ENCODE results near the gene PAPPA2. TPM values are rescaled to one million over a fixed set of nuclear protein-coding genes. Genes with fewer than 3 reads are reported as not detected.

PAPPA2 gene
- total RNA-seq, 2 donors from 2014 or later: 1.3 TPM; not detected in 1

DNA sequence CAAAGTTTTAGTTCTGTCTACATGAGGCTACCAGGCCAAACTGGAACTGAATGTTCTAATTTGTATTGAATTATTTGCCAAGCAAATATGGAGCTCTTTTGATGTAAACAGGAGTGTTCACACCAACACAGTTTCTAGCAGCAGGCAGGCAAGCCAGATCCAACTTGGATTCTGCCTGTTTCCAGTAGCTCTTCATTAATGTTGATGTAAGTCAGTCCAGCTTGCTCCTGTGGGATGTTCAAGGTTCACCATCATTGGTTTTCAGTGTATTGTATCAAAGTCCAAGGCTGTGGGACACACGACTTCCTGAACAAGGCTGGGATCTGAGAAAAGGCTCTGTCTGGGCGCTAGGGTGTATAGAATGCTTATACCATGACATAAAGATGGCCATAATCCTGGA is 68.1 kb downstream of the PAPPA2 start:
- DNase-seq: no peak
- Histone ChIP-seq H3K36me3 (ENCODE audit: control insufficient read depth, insufficient read depth, low read length) (no peaks in the 10 kb centered on the region), H3K9ac (ENCODE audit: extremely low read depth, low read length, poor library complexity, severe bottlenecking) (no peak overlapping the region), H3K4me3 (ENCODE audit: low read length) (no peak overlapping the region), H3K27me3 (ENCODE audit: control insufficient read depth, insufficient read depth, low read length, poor library complexity, severe bottlenecking) (no peaks in the 10 kb centered on the region), H3K27ac (ENCODE audit: low read depth, low read length) (no peak overlapping the region), H3K4me1 (ENCODE audit: control insufficient read depth, insufficient read depth, low read length) (no peaks in the 10 kb centered on the region), H3K9me3 (ENCODE audit: control insufficient read depth, low read length) (no peaks in the 10 kb centered on the region)
- 97% methylated on average over 2 of the region's 2 CpGs; no CpG with 5 or more reads in 1 of the 2 experiments for WGBS, 2 experiments (ENCODE audit: insufficient coverage in 1 of 2, insufficient read length in 1 of 2)
- Mint-ChIP-seq H3K27me3 (ENCODE audit: insufficient read depth) (peaks cover 3% of the 10 kb centered on the region), H3K4me3 (no peak overlapping the region), H3K36me3 (ENCODE audit: low read depth) (no peaks in the 10 kb centered on the region), H3K27ac (no peak overlapping the region), H3K4me1 (no peaks in the 10 kb centered on the region), H3K9me3 (no peaks in the 10 kb centered on the region)
- TF ChIP-seq, protein P1, sequence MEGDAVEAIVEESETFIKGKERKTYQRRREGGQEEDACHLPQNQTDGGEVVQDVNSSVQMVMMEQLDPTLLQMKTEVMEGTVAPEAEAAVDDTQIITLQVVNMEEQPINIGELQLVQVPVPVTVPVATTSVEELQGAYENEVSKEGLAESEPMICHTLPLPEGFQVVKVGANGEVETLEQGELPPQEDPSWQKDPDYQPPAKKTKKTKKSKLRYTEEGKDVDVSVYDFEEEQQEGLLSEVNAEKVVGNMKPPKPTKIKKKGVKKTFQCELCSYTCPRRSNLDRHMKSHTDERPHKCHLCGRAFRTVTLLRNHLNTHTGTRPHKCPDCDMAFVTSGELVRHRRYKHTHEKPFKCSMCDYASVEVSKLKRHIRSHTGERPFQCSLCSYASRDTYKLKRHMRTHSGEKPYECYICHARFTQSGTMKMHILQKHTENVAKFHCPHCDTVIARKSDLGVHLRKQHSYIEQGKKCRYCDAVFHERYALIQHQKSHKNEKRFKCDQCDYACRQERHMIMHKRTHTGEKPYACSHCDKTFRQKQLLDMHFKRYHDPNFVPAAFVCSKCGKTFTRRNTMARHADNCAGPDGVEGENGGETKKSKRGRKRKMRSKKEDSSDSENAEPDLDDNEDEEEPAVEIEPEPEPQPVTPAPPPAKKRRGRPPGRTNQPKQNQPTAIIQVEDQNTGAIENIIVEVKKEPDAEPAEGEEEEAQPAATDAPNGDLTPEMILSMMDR (conservative IDR thresholded peaks at IDR 0.05): no peak

GRCh38 chr1:176531921-176532897 is 69.2 kb downstream of the PAPPA2 start:
- no peaks in the 10 kb centered on the region for H3K9me3 Mint-ChIP-seq
- H3K36me3 Mint-ChIP-seq (ENCODE audit: low read depth): no peaks in the 10 kb centered on the region
- H3K4me3 Mint-ChIP-seq: no peak overlapping the region
- TF ChIP-seq, protein P1 (conservative IDR thresholded peaks at IDR 0.05): no peak
- no peak for DNase-seq
- H3K27me3 Mint-ChIP-seq (ENCODE audit: insufficient read depth): peaks cover 3% of the 10 kb centered on the region
- WGBS, 2 experiments (ENCODE audit: insufficient coverage in 1 of 2, insufficient read length in 1 of 2): 88 to 95% methylated on average over 15 to 16 of the region's 16 CpGs
- H3K36me3 ChIP-seq (ENCODE audit: control insufficient read depth, insufficient read depth, low read length): no peaks in the 10 kb centered on the region
- H3K27me3 ChIP-seq (ENCODE audit: control insufficient read depth, insufficient read depth, low read length, poor library complexity, severe bottlenecking): no peaks in the 10 kb centered on the region
- H3K9ac ChIP-seq (ENCODE audit: extremely low read depth, low read length, poor library complexity, severe bottlenecking): no peak overlapping the region
- no peak overlapping the region for H3K4me3 ChIP-seq (ENCODE audit: low read length)
- no peaks in the 10 kb centered on the region for H3K4me1 ChIP-seq (ENCODE audit: control insufficient read depth, insufficient read depth, low read length)
- no peaks in the 10 kb centered on the region for H3K4me1 Mint-ChIP-seq
- H3K27ac Mint-ChIP-seq: no peak overlapping the region
- H3K27ac ChIP-seq (ENCODE audit: low read depth, low read length): no peak overlapping the region
- no peaks in the 10 kb centered on the region for H3K9me3 ChIP-seq (ENCODE audit: control insufficient read depth, low read length)

GRCh38 chr1:176533020-176533419 is 70.0 kb downstream of the PAPPA2 start:
- WGBS, 2 experiments (ENCODE audit: insufficient coverage in 1 of 2, insufficient read length in 1 of 2): 90 to 100% methylated on average over 1 of the region's 1 CpG
- Mint-ChIP-seq H3K4me1 (no peaks in the 10 kb centered on the region), H3K9me3 (no peaks in the 10 kb centered on the region), H3K36me3 (ENCODE audit: low read depth) (no peaks in the 10 kb centered on the region), H3K4me3 (no peak overlapping the region), H3K27ac (no peak overlapping the region), H3K27me3 (ENCODE audit: insufficient read depth) (peaks cover 3% of the 10 kb centered on the region)
- no peak overlapping the region for H3K27ac ChIP-seq (ENCODE audit: low read depth, low read length)
- no peak overlapping the region for H3K4me3 ChIP-seq (ENCODE audit: low read length)
- TF ChIP-seq, protein P1 (conservative IDR thresholded peaks at IDR 0.05): no peak
- H3K27me3 ChIP-seq (ENCODE audit: control insufficient read depth, insufficient read depth, low read length, poor library complexity, severe bottlenecking): no peaks in the 10 kb centered on the region
- H3K36me3 ChIP-seq (ENCODE audit: control insufficient read depth, insufficient read depth, low read length): no peaks in the 10 kb centered on the region
- no peaks in the 10 kb centered on the region for H3K9me3 ChIP-seq (ENCODE audit: control insufficient read depth, low read length)
- DNase-seq: no peak
- H3K4me1 ChIP-seq (ENCODE audit: control insufficient read depth, insufficient read depth, low read length): no peaks in the 10 kb centered on the region
- no peak overlapping the region for H3K9ac ChIP-seq (ENCODE audit: extremely low read depth, low read length, poor library complexity, severe bottlenecking)

All from endodermal cell (in vitro differentiated cells).